ENCODE measurements around the gene FMNL2.

DNA sequence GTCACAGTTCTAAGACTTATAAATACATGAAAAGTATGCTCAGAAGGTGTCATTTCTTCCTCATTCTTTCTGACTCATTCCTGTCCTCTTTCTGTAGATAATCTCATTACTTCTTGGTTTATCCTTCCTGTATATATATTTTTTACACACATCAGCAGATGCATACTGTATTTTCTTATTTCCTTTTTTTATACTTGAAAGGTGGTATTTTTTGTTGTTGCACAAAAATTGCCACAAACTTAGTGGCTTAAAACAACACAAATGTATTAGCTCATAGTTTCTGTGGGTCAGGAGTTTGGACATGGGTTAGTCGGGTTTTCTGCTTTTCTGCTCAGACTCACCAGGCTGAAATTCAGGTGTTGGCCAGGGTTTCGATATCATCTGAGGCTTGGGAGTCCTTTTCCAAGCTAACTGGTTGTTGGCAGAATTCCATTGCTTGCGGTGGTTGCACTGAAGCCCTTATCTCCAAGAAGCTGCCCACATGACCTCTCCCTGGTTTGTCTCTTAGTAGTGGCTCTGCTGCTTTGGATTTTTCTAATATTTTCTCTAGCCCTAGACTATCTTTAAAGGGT lies 162.6 kb downstream of the FMNL2 start:
- TF ChIP-seq, protein P1, sequence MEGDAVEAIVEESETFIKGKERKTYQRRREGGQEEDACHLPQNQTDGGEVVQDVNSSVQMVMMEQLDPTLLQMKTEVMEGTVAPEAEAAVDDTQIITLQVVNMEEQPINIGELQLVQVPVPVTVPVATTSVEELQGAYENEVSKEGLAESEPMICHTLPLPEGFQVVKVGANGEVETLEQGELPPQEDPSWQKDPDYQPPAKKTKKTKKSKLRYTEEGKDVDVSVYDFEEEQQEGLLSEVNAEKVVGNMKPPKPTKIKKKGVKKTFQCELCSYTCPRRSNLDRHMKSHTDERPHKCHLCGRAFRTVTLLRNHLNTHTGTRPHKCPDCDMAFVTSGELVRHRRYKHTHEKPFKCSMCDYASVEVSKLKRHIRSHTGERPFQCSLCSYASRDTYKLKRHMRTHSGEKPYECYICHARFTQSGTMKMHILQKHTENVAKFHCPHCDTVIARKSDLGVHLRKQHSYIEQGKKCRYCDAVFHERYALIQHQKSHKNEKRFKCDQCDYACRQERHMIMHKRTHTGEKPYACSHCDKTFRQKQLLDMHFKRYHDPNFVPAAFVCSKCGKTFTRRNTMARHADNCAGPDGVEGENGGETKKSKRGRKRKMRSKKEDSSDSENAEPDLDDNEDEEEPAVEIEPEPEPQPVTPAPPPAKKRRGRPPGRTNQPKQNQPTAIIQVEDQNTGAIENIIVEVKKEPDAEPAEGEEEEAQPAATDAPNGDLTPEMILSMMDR (conservative IDR thresholded peaks at IDR 0.05), result no peak
- no peak for TF ChIP-seq EZH2 (IDR thresholded peaks at IDR 0.05; ENCODE audit: low read depth)

Data from PC-9 (cell line).